Mesothelial cell of epicardium (in vitro differentiated cells): ENCODE results near the gene ITGA8. TPM values are rescaled to one million over a fixed set of nuclear protein-coding genes. Genes with fewer than 3 reads are reported as not detected.

Experiments
- DNase-seq, 2 experiments: peaks; one replicate each; pipeline ENCODE4 v3.0.0; 2021; ENCODE audit warnings: low spot score in 2 of 2; ENCODE audit not compliant: unreplicated experiment in 2 of 2
- H3K27ac Mint-ChIP-seq: 2 replicates; pipeline ENCODE4 v1.8.0; 2021; ENCODE audit warnings: mixed read lengths
- H3K27me3 Mint-ChIP-seq: 2 replicates; pipeline ENCODE4 v1.8.0; 2021; ENCODE audit warnings: low read depth, mixed read lengths
- H3K36me3 Mint-ChIP-seq: 2 replicates; pipeline ENCODE4 v1.8.0; 2021; ENCODE audit warnings: mixed read lengths
- H3K4me1 Mint-ChIP-seq: 2 replicates; pipeline ENCODE4 v1.8.0; 2021; ENCODE audit warnings: mixed read lengths
- H3K4me3 Mint-ChIP-seq: 2 replicates; pipeline ENCODE4 v1.8.0; 2021; ENCODE audit warnings: mild to moderate bottlenecking, moderate library complexity, mixed read lengths
- H3K9me3 Mint-ChIP-seq: 2 replicates; pipeline ENCODE4 v1.8.0; 2021; ENCODE audit warnings: mixed read lengths
- CTCF ChIP-seq: fragments of 200-600 bp; sonication (generic); IDR thresholded peaks from one replicate; pipeline ENCODE4 v1.5.0; 2021; ENCODE audit warnings: antibody characterized with exemption; ENCODE audit not compliant: unreplicated experiment
- total RNA-seq: library from RNA; stranded (reverse); gene quantifications from 3 replicates; pipeline ENCODE4 v1.2.1, GENCODE V29; 2021

ITGA8 gene
- total RNA-seq, 1 donor from 2014 or later, result 21.7 TPM

DNA sequence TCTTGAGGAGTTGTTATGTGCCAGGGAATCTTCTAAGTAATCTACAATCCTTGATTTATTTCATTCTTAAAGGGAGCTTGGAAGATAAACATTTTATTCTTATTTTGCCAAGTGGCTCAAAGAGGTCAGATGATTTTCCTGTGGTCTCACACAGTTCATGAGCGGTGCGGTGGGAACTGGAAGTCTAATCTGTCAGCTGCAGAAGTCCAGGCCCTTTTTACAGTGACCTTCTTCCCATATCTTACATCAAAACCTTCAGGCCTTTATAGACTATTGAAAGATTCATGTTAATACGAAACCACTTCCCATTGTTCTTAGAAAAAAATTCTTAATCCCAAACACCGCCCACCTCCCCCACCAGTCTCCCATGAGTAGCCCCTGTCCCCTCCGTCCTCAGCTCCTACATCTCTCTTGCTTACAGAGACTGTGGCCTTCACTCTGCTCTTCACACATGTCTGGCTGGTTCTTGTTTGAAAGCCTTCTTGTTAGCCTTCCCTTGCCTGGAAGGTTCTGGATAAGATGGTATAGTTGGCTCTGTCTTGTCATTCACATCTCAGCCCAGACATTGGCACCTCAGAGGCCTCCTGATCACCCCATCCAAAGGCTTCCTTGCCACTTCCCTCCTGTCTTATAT lies 61.5 kb downstream of the ITGA8 start:
- peak overlapping the region; percentile 44 for H3K27ac Mint-ChIP-seq
- no peaks in the 10 kb centered on the region for H3K27me3 Mint-ChIP-seq
- no peak for DNase-seq
- no peaks in the 10 kb centered on the region for H3K9me3 Mint-ChIP-seq
- H3K4me3 Mint-ChIP-seq, result no peak overlapping the region
- peaks cover 13% of the 10 kb centered on the region for H3K4me1 Mint-ChIP-seq
- no peak for TF ChIP-seq CTCF
- peaks cover 8% of the 10 kb centered on the region for H3K36me3 Mint-ChIP-seq

GRCh38 chr10:15652757-15653156 lies 67.0 kb downstream of the ITGA8 start:
- no peak for DNase-seq
- TF ChIP-seq CTCF, result no peak
- peaks cover 5% of the 10 kb centered on the region for H3K4me1 Mint-ChIP-seq
- no peaks in the 10 kb centered on the region for H3K9me3 Mint-ChIP-seq
- no peak overlapping the region for H3K4me3 Mint-ChIP-seq
- H3K27me3 Mint-ChIP-seq, result no peaks in the 10 kb centered on the region
- no peak overlapping the region for H3K27ac Mint-ChIP-seq
- no peaks in the 10 kb centered on the region for H3K36me3 Mint-ChIP-seq

GRCh38 chr10:15652117-15652516 lies 67.6 kb downstream of the ITGA8 start:
- Mint-ChIP-seq H3K4me1 (peaks cover 2% of the 10 kb centered on the region), H3K9me3 (no peaks in the 10 kb centered on the region), H3K27ac (peak overlapping the region; percentile 35), H3K4me3 (no peak overlapping the region), H3K36me3 (no peaks in the 10 kb centered on the region), H3K27me3 (no peaks in the 10 kb centered on the region)
- no peak for DNase-seq
- no peak for TF ChIP-seq CTCF

- H3K4me1 Mint-ChIP-seq, result peaks cover 2% of the 10 kb centered on the region
- TF ChIP-seq CTCF, result no peak
- H3K27ac Mint-ChIP-seq, result no peak overlapping the region
- no peak for DNase-seq
- no peaks in the 10 kb centered on the region for H3K9me3 Mint-ChIP-seq
- H3K4me3 Mint-ChIP-seq, result no peak overlapping the region
- H3K27me3 Mint-ChIP-seq, result no peaks in the 10 kb centered on the region
- no peaks in the 10 kb centered on the region for H3K36me3 Mint-ChIP-seq
Observed at GRCh38 chr10:15651175-15651574, 68.5 kb downstream of the ITGA8 start.

DNA sequence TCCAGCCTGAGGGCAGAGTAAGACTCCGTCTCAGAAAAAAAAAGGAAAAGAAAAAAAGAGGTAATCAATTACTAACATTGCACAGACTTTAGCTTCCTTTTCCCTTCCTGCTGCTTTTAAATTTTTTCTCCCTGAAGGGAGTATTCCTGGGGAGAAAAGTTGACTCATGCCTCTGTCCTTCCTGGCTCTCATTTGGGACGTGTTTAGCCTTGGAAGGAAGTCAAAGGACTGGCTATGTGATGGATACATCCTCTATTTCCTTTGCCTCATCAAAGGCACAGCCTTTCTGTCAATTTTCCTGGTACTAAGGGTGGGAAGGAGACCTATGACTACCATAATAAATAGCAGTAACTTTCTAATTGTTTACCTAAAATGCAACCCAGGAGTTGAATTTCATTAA lies 77.6 kb downstream of the ITGA8 start:
- DNase-seq, result no peak
- Mint-ChIP-seq H3K27ac (no peak overlapping the region), H3K27me3 (no peaks in the 10 kb centered on the region), H3K4me1 (peaks cover 2% of the 10 kb centered on the region), H3K9me3 (no peaks in the 10 kb centered on the region), H3K36me3 (no peaks in the 10 kb centered on the region), H3K4me3 (no peak overlapping the region)
- TF ChIP-seq CTCF, result no peak
